K562 (cell line): ENCODE results near the gene HAPSTR1. TPM values are rescaled to one million over a fixed set of nuclear protein-coding genes. Genes with fewer than 3 reads are reported as not detected.
A peak's percentile ranks its signal among the peaks of the same experiment; 100 is the strongest.

ENCODE experiments used
- ARID1B ChIP-seq: fragments of 450-650 bp; IDR thresholded peaks from 2 replicates; pipeline ENCODE4 v1.6.1; 2016; ENCODE audit warnings: antibody characterized with exemption, mild to moderate bottlenecking, inconsistent platforms
- ARID4B ChIP-seq: sonication (generic); formaldehyde crosslinking; IDR thresholded peaks from 2 replicates; pipeline ENCODE4 v1.8.0; 2022; ENCODE audit warnings: mild to moderate bottlenecking, missing genetic modification reagents
- CTBP1 ChIP-seq: fragments of 450-650 bp; IDR thresholded peaks from 2 replicates; pipeline ENCODE4 v1.6.1; 2016; ENCODE audit warnings: borderline replicate concordance
- DMBX1 ChIP-seq: fragments of 250-450 bp; sonication (Bioruptor Pico); IDR thresholded peaks from 2 replicates; pipeline ENCODE4 v1.8.0; 2022; ENCODE audit warnings: inconsistent platforms, mild to moderate bottlenecking, moderate library complexity, borderline replicate concordance
- MAX ChIP-seq: sonication (generic); formaldehyde crosslinking; IDR thresholded peaks from 2 replicates; pipeline ENCODE4 v1.9.0; 2022; ENCODE audit warnings: mild to moderate bottlenecking, missing genetic modification reagents
- MAZ ChIP-seq, 2 experiments: fragments of 450-650 bp in 1 of 2; sonication (generic) in 1 of 2; formaldehyde crosslinking; IDR thresholded peaks in 1 of 2; conservative IDR thresholded peaks in 1 of 2; 2 replicates each; pipeline versions ENCODE4 v1.4.0 to v1.5.0; 2020; ENCODE audit warnings: mild to moderate bottlenecking in 1 of 2, missing genetic modification reagents in 1 of 2
- MNT ChIP-seq, 2 experiments: fragments of 450-650 bp; conservative IDR thresholded peaks; 2 replicates each; pipeline ENCODE4 v1.6.1; 2017; ENCODE audit warnings: mild to moderate bottlenecking in 2 of 2, moderate library complexity in 2 of 2
- NCOR1 ChIP-seq: fragments of 450-650 bp; IDR thresholded peaks from 2 replicates; pipeline ENCODE4 v1.6.1; 2016; ENCODE audit warnings: mild to moderate bottlenecking, moderate library complexity
- NR3C1 ChIP-seq: sonication (generic); formaldehyde crosslinking; IDR thresholded peaks from 2 replicates; pipeline ENCODE4 v1.8.1; 2022; ENCODE audit warnings: missing genetic modification reagents
- POLR3G ChIP-seq: IDR thresholded peaks from 2 replicates; pipeline ENCODE4 v1.6.1; 2011; ENCODE audit not compliant: insufficient read length, insufficient replicate concordance; ENCODE audit errors: extremely low read depth
- SIN3A ChIP-seq, 2 experiments: fragments of 150-350 bp in 1 of 2; IDR thresholded peaks; 2 replicates each; pipeline ENCODE4 v1.6.1; 2011 to 2016; ENCODE audit warnings: borderline replicate concordance in 2 of 2, low read depth in 2 of 2, low read length in 2 of 2, mild to moderate bottlenecking in 2 of 2, moderate library complexity in 2 of 2; ENCODE audit not compliant: control insufficient read depth in 1 of 2
- TOE1 ChIP-seq, 2 experiments: fragments of 450-650 bp in 1 of 2; sonication (generic) in 1 of 2; formaldehyde crosslinking in 1 of 2; IDR thresholded peaks; 2 replicates each; pipeline versions ENCODE4 v1.7.1 to v1.8.0; 2016 to 2022; ENCODE audit warnings: borderline replicate concordance in 2 of 2, mild to moderate bottlenecking in 2 of 2, antibody characterized with exemption in 1 of 2, inconsistent platforms in 1 of 2, low read depth in 1 of 2, missing genetic modification reagents in 1 of 2, moderate library complexity in 1 of 2
- YBX1 ChIP-seq: fragments of 450-650 bp; IDR thresholded peaks from 2 replicates; pipeline ENCODE4 v1.7.1; 2016; ENCODE audit warnings: mild to moderate bottlenecking
- ZFX ChIP-seq: sonication (generic); formaldehyde crosslinking; IDR thresholded peaks from 2 replicates; pipeline ENCODE4 v1.8.0; 2022; ENCODE audit warnings: mild to moderate bottlenecking, missing genetic modification reagents, moderate library complexity
- ZNF277 ChIP-seq: fragments of 250-450 bp; sonication (Bioruptor Pico); IDR thresholded peaks from 2 replicates; pipeline ENCODE4 v1.8.0; 2022; ENCODE audit warnings: inconsistent platforms, mild to moderate bottlenecking, moderate library complexity, borderline replicate concordance
- ZNF589 ChIP-seq: fragments of 200-800 bp; sonication (Bioruptor generic); IDR thresholded peaks from 2 replicates; pipeline ENCODE4 v1.6.1; 2016; ENCODE audit warnings: low read depth, missing genetic modification characterization, missing compliant biosample characterization
- ZZZ3 ChIP-seq: fragments of 450-650 bp; IDR thresholded peaks from 2 replicates; pipeline ENCODE4 v1.6.1; 2016; ENCODE audit warnings: antibody characterized with exemption, mild to moderate bottlenecking, moderate library complexity
- polyA plus RNA-seq, 8 experiments: library from polyadenylated mRNA; depleted of rRNA in 4 of 8; stranded (reverse) in 5 of 8; unstranded in 3 of 8; fragments of >200 nt; fragmentation: Nextera tagmentation in 2 of 8; fragmentation: Illumina TruSeq in 1 of 8; extraction: Ambion mirVana in 2 of 8; extraction: Trizol in 1 of 8; gene quantifications; 2 replicates each; pipeline versions ENCODE4 v1.2.1 to v1.2.3, GENCODE V29; 2011 to 2014; ENCODE audit warnings: inconsistent platforms in 1 of 8, missing spikeins in 1 of 8
- total RNA-seq, 7 experiments: library from RNA; depleted of rRNA in 6 of 7; stranded (reverse); fragments of >200 nt in 6 of 7; fragmentation: Illumina TruSeq in 2 of 7; extraction: Trizol in 2 of 7; gene quantifications; 2 replicates each; pipeline versions ENCODE4 v1.2.1 to v1.2.3, GENCODE V29; 2011 to 2021; ENCODE audit warnings: low replicate concordance in 1 of 7

Gene HAPSTR1
- total and polyA plus RNA-seq, 9 of the 15 experiments (the other 6 are each of a cell fraction or from before 2014, with no cell fraction given), result 10.8 to 67.9 (median 36.5) TPM

GRCh38 chr16:9090101-9090959 lies 1.1 kb upstream of the HAPSTR1 start (continued):
- TF ChIP-seq ARID4B (CRISPR knock-in tag) (peak; percentile 46; the same call in 1 of the 2 replicates), CTBP1 (peak; percentile 53; the same call in 1 of the 2 replicates), TOE1 (IDR thresholded peaks at IDR 0.05; ENCODE audit: borderline replicate concordance) (no peak), TOE1 (CRISPR knock-in tag; IDR thresholded peaks at IDR 0.05; ENCODE audit: borderline replicate concordance, low read depth) (0 out of 2 replicates have a peak, but pooled peaks have one; percentile 43), MAZ (CRISPR knock-in tag; conservative IDR thresholded peaks at IDR 0.05 in 1 of 2, IDR thresholded peaks at IDR 0.05 in 1 of 2) (peak in 1 of 2 experiments; percentile 28; a peak in 2 of 4 replicates), NCOR1 (no peak), NR3C1 (CRISPR knock-in tag) (peak; percentile 84; the same call in 1 of the 2 replicates), ARID1B (peak; percentile 13; the same call in 1 of the 2 replicates), ZZZ3 (no peak), YBX1 (no peak), SIN3A (IDR thresholded peaks at IDR 0.05; ENCODE audit: borderline replicate concordance in 2 of 2, control insufficient read depth in 1 of 2, low read depth in 2 of 2, low read length in 2 of 2) (no peak), MAX (CRISPR knock-in tag) (peak; percentile 90), ZNF277 (CRISPR knock-in tag) (no peak), DMBX1 (CRISPR knock-in tag) (no peak; the same call in 1 of the 2 replicates), POLR3G (no peak), MNT (conservative IDR thresholded peaks at IDR 0.05) (peak in 1 of 2 experiments; percentile 58; a peak in 2 of 4 replicates), ZFX (peak; percentile 81), ZNF589 (0 out of 2 replicates have a peak, but pooled peaks have one; percentile 77)
